C4-2B (cell line): ENCODE results near the gene FAM219B.

ENCODE experiments used
- H3K27ac ChIP-seq: fragments of 450-650 bp; 2 replicates; pipeline ENCODE4 v1.5.1; 2017
- ZFX ChIP-seq: fragments of 450-650 bp; IDR thresholded peaks from 2 replicates; pipeline ENCODE4 v1.6.1; 2017
- TF ChIP-seq, protein P1 (sequence below): fragments of 450-650 bp; conservative IDR thresholded peaks from 2 replicates; pipeline ENCODE4 v1.5.1; 2017; ENCODE audit warnings: mild to moderate bottlenecking

Gene FAM219B

DNA sequence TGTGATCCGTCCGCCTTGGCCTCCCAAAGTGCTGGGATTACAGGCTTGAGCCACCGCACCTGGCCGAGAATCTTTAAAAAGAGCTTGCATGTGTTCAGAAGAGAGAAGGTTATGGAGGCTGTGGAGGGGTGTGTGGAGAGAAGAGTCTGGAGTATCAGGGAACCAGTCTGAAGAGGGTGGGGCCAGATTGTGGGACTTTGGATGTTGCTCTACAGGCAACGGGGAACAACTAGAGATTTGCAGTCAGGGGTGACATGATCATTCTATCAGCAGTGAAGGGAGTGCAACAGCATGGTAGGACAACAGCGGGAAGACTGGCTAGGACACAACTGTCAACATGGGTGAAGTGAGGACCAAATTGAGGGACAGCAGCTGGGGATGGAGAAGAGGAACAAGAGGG lies 42.4 kb downstream of the FAM219B start:
- no peak for TF ChIP-seq ZFX
- TF ChIP-seq, protein P1, sequence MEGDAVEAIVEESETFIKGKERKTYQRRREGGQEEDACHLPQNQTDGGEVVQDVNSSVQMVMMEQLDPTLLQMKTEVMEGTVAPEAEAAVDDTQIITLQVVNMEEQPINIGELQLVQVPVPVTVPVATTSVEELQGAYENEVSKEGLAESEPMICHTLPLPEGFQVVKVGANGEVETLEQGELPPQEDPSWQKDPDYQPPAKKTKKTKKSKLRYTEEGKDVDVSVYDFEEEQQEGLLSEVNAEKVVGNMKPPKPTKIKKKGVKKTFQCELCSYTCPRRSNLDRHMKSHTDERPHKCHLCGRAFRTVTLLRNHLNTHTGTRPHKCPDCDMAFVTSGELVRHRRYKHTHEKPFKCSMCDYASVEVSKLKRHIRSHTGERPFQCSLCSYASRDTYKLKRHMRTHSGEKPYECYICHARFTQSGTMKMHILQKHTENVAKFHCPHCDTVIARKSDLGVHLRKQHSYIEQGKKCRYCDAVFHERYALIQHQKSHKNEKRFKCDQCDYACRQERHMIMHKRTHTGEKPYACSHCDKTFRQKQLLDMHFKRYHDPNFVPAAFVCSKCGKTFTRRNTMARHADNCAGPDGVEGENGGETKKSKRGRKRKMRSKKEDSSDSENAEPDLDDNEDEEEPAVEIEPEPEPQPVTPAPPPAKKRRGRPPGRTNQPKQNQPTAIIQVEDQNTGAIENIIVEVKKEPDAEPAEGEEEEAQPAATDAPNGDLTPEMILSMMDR: no peak
- no peak overlapping the region for H3K27ac ChIP-seq

DNA sequence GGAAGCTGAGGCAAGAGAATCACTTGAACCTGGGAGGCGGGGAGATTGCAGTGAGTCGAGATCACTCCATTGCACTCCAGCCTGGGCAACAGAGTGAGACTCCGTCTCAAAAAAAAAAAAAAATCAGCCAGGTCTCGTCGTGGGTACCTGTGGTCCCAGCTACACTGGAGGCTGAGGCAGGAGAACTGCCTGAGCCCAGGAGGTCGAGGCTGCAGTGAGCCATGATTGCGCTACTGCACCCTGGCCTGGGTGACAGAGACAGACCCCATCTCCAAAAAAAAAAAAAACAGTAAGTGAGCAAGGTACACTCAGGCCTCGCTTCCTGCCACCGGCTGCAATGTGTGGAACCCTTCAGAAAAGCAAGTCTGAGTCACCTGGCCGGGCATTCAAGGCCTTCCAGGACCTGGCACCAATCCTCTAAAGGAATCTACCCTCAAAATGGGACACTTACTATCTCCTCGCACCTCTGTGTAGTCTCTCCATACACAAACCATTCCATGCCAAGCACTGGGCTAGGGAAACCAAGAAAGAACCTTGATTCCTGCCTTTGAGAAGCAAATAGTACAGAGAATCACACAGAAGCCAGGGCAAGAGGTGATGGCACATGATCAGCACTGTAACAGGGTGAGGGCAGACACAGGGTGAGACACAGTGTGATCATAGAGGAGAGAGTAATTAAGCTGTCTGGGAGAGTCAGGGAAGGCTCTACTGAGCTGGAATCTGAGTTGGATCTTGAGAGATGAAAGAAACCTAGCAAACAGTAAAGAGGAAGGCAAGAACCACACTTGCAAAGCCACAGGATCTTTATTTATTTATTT lies 43.2 kb downstream of the FAM219B start:
- TF ChIP-seq ZFX: no peak
- TF ChIP-seq, protein P1: no peak

DNA sequence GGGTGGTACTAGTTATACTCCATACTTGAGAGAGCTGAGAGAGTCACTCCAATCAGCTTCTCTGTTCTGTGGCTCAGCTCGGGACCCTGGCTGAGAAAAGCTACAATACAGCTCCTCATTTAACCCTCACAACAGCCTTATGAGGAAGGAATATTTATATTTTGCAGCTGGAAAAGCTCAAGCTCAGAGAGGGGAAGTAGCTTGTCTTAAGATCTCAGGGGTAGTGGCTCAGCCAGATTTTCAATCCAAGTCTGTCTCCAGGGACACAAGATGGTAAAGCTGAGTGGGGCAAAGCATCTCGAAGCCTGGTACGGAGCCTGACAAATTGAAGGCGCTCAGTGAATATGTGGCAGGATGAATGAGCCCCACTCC lies 48.3 kb downstream of the FAM219B start:
- no peak overlapping the region for H3K27ac ChIP-seq
- TF ChIP-seq, protein P1: no peak
- TF ChIP-seq ZFX: no peak

More for the DNA sequence above, 43.2 kb downstream of the FAM219B start:
- H3K27ac ChIP-seq: no peak overlapping the region

DNA sequence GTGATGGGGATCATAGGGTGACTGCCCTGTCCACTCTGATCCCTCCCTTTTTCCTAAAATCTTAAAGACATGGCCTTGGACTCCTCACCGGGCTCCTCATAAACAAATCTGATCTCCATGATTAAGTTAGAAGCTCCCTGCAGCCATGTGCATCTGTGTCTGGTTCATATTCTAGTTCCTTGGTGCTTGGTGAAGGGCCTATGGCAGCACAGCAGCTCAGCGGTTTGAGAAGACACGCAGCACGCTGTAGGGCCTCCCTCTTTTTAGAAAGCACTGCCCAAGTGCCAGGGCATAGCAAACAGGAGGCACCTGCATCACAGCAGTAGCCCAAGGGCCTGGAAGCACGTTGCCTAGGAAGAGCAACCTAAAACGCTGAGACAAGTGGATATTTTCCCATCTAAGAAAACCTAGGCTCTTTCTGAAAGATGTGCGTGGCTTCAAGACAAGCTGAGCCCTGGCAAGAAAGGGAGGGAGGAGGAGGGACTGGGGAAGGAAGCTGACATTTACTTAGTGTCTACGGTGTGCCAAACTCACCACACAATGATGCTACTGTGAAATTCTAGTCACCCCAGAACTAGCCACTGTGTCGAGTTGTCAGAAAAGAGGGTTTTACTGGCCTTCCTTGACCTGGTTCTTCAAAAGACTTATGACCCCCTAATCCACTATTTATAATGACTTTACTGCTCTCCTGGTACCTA lies 48.8 kb downstream of the FAM219B start:
- no peak for TF ChIP-seq ZFX
- TF ChIP-seq, protein P1: no peak
- no peak overlapping the region for H3K27ac ChIP-seq

DNA sequence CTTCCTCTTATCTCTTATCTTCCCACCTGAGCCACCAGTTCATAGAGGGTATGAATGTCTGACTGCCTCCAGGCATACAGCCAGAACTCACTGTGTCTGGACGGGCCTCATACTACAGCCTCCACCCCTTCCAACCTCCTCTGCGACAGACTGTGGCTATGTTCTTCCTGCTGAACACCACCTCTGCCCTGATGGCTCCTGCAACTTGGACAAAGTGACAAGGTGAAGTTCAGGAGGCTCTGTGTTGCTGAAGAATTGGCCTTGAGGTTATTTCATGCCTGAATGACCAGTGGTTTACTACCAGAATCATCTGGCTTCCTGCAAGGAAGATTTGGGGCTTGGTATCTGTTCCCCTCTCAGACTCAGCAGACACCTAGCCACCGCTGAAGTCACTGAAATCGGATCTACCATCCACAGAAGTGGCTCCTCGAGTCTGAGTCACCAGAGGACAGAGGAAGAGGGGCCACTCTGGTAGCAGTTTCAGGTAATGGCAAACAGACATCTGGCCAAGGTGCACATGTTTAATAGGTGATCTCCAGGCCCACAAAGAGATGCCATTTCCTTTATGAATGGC lies 49.5 kb downstream of the FAM219B start:
- H3K27ac ChIP-seq: no peak overlapping the region
- TF ChIP-seq, protein P1: no peak

DNA sequence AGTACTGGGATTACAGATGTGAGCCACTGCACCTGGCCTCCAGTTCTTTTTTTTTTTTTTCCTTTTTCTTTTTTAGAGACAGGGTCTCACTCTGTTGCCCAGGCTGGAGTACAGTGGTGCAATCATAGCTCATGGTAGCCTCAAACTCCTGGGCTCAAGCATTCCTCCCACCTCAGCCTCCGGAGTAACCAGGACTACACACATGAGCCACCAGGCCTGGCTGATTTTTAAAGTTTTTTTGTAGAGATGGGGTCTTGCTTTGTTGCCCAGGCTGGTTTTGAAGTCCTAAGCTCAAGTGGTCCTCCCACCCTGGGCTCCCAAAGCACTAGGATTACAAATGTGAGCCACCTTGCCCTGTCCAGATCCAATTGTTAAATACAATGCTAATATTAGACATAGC lies 50.1 kb downstream of the FAM219B start:
- TF ChIP-seq ZFX: no peak
- TF ChIP-seq, protein P1: no peak
- H3K27ac ChIP-seq: no peak overlapping the region

DNA sequence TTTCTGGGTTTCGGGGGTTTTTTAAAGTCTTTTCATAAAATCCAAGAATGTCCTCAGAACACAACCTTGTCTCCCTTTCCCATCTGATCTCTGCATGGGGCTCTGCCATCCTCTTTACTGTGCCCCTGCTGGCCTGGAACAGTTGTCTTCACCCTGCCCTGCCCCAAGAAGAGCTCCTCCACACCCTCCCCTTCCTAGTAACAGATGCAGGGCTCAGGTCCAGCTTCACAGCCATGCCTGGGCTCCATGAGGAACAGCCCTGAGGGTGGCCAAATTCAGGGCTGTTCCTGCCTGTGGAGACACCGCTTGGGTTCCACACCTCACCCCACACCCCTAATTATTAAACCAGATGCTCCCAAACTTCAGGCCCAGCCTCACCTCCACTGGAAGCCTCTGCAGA lies 50.8 kb downstream of the FAM219B start:
- TF ChIP-seq, protein P1: no peak
- no peak for TF ChIP-seq ZFX

More for the DNA sequence above, 50.8 kb downstream of the FAM219B start:
- H3K27ac ChIP-seq: no peak overlapping the region
